ENCODE measurements around the gene CDYL2. TPM values are rescaled to one million over a fixed set of nuclear protein-coding genes. Genes with fewer than 3 reads are reported as not detected.

The CDYL2 gene
- total RNA-seq, 4 donors from 2014 or later, result 7.4 to 18.6 (median 9.4) TPM

DNA sequence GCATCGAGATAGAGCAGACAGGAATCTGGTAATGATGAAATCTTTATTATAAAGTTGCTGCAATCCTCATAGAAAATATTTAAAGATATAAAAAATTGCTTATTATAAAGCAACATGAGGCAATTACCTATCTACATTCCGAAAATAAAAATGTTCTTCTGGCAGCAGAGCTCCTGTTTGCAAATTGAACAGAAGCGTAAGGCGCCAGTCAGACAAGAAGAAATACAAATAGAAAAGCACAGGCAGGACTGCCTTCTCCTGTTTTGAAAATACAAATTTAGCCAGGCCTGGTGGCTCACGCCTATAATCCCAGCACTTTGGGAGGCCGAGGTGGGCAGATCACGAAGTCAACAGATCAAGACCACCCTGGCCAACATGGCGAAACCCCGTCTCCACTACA is 95.6 kb downstream of the CDYL2 start:
- no peaks in the 10 kb centered on the region for H3K27me3 ChIP-seq
- peaks cover 0 to 5% (median 0%) of the 10 kb centered on the region in 4 donors for H3K4me1 ChIP-seq
- DNase-seq, result no peak
- H3K4me3 ChIP-seq, result no peak overlapping the region
- no peaks in the 10 kb centered on the region for H3K36me3 ChIP-seq
- TF ChIP-seq, protein P1, sequence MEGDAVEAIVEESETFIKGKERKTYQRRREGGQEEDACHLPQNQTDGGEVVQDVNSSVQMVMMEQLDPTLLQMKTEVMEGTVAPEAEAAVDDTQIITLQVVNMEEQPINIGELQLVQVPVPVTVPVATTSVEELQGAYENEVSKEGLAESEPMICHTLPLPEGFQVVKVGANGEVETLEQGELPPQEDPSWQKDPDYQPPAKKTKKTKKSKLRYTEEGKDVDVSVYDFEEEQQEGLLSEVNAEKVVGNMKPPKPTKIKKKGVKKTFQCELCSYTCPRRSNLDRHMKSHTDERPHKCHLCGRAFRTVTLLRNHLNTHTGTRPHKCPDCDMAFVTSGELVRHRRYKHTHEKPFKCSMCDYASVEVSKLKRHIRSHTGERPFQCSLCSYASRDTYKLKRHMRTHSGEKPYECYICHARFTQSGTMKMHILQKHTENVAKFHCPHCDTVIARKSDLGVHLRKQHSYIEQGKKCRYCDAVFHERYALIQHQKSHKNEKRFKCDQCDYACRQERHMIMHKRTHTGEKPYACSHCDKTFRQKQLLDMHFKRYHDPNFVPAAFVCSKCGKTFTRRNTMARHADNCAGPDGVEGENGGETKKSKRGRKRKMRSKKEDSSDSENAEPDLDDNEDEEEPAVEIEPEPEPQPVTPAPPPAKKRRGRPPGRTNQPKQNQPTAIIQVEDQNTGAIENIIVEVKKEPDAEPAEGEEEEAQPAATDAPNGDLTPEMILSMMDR (IDR thresholded peaks at IDR 0.05), result no peak
- no peak for TF ChIP-seq POLR2A (IDR thresholded peaks at IDR 0.05)
- H3K9me3 ChIP-seq, result no peaks in the 10 kb centered on the region
- H3K27ac ChIP-seq, result no peak overlapping the region

DNA sequence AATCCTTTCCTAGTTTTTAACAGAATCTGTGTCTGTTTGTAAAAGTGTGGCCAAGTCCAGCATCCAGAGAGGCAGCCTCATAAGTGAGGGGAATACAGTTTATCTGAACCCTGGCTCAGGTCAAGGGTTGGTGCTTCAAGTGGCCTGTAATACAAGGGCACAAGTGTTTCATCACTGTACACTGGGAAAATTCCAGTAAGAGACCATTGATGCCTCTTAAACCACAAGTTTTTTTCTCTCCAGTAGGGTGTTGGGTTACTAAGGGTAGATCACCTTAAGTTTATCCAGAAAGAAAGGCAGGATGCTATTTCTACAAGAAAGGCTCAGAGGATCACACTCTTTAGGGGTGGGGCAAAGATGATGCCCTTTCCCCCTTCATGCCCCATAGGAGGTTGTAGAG is 96.7 kb downstream of the CDYL2 start:
- no peak for DNase-seq
- H3K36me3 ChIP-seq, result no peaks in the 10 kb centered on the region
- no peak overlapping the region for H3K4me3 ChIP-seq
- no peaks in the 10 kb centered on the region for H3K9me3 ChIP-seq
- peaks cover 0 to 12% (median 0%) of the 10 kb centered on the region in 4 donors for H3K4me1 ChIP-seq
- H3K27me3 ChIP-seq, result no peaks in the 10 kb centered on the region
- no peak for TF ChIP-seq POLR2A (IDR thresholded peaks at IDR 0.05)
- TF ChIP-seq, protein P1 (IDR thresholded peaks at IDR 0.05), result no peak
- H3K27ac ChIP-seq, result no peak overlapping the region

DNA sequence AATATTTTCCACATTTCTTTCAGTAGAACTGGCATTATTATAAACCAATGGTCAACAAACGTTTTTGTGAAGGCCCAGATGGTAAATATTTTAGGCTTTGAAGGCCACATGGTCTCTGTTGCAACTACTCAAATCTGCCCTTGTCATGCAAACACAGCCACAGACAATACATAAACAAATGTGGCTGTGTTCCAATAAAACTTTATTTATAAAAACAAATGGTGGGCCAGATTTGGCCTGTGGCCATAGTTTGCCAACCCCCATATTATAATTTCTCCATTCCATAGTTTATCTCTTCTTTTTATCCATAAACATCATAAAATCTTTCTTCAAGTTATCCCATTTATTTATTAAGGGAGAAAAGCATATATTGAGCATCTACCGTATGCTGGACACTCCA is 98.8 kb downstream of the CDYL2 start:
- Histone ChIP-seq H3K4me3 (no peak overlapping the region), H3K4me1 (peaks cover 0 to 12% (median 0%) of the 10 kb centered on the region in 4 donors), H3K27ac (no peak overlapping the region), H3K9me3 (no peaks in the 10 kb centered on the region), H3K27me3 (no peaks in the 10 kb centered on the region), H3K36me3 (no peaks in the 10 kb centered on the region)
- DNase-seq, result no peak
- TF ChIP-seq, protein P1 (IDR thresholded peaks at IDR 0.05), result no peak
- TF ChIP-seq POLR2A (IDR thresholded peaks at IDR 0.05), result no peak

DNA sequence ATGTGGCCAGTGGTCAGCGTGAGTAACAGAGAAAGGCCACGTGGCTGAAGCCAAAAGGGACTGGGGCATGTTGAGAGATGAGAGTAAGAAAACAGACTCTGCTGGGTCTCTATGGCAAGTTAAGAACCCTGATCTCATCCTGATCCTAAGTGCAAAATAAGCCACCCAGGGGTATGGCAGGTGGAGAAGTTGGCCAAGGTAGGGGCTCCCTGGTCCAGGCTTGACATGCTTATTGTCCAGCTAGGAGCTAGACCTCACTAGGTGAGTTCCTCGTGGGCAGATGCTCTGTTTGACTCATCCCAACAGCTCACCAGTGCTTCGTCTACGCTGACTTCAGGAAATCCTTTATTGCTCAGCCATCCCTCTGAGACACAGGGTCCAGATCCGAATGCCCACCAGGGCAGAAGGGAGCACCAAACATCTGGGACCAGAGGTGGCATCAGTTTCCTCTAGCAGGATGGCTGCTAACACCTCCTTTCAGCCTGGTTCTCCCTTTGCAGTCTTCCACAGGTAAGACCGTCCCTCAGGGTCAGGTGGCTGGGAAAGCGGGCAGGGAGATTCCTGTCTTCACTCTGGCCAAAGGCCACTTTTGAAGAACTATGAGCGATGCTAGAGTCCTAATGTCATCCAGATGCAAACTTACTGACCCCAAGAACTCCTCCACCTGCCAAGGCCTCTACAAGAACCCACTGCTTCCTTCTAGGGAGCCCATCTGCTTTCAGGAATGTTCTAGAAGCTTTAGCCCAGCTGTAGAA is 99.5 kb downstream of the CDYL2 start:
- no peak for DNase-seq
- Histone ChIP-seq H3K4me3 (no peak overlapping the region), H3K9me3 (no peaks in the 10 kb centered on the region), H3K36me3 (no peaks in the 10 kb centered on the region), H3K27ac (peak overlapping the region in 2 of 4 donors; percentile 83), H3K4me1 (peaks cover 0 to 12% (median 0%) of the 10 kb centered on the region in 4 donors), H3K27me3 (no peaks in the 10 kb centered on the region)
- no peak for TF ChIP-seq POLR2A (IDR thresholded peaks at IDR 0.05)
- TF ChIP-seq, protein P1 (IDR thresholded peaks at IDR 0.05), result no peak

DNA sequence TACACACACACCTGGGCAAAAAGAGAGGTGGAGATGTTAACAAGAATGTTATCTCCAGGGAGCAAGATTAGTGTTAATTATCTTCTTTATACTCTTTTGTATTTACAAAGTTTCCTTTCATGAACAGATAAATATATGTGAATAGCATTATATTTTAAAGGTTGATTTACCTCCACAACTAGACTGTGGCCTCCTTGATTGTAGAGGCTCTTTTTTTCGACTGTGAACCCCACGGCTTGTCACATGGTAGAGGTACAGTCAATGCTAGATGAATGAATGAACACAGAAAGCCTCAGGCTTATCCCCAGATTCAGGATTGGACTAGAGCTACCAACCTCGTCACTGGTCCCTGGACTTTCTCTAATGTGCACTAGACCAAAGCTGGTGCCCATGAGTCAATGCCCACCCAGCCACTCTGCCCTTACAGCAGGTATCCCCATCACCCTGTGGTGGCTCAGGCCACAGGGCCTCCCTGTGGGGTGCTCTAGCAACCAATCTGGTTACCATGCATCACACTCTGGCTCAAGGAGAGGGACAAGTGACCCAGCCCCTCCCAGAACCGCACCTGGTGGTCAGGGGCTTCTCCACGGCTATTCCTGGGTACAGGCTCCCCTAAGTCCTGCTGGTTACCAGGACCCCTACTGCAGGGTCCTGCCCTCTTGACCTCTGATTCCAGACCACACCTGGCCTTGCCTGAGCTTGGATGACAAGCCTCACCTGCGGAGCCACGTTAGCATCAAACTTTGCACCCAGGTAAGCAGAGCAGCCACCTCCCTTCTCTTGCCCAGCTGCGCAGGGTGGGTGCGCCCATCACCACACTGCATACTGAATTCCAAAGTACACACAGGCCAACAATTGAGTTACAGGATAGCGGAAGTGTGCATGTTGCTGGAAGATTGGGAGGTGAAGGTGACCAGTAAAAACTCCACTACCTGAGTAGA is 101.0 kb downstream of the CDYL2 start:
- DNase-seq, result peak in 2 of 3 donors; percentile 82 to 84
- H3K27ac ChIP-seq, result peak overlapping the region in 3 of 4 donors; percentile 34 to 83 (median 83)
- peak in 1 of 2 donors; percentile 3 for TF ChIP-seq POLR2A (IDR thresholded peaks at IDR 0.05)
- TF ChIP-seq, protein P1 (IDR thresholded peaks at IDR 0.05), result peak in 1 of 6 experiments; percentile 2
- H3K27me3 ChIP-seq, result no peaks in the 10 kb centered on the region
- H3K4me1 ChIP-seq, result peaks cover 0 to 12% (median 0%) of the 10 kb centered on the region in 4 donors
- H3K4me3 ChIP-seq, result no peak overlapping the region
- H3K9me3 ChIP-seq, result no peaks in the 10 kb centered on the region
- no peaks in the 10 kb centered on the region for H3K36me3 ChIP-seq

All from Peyer's patch (tissue), 4 donors.